Embryonic facial prominence (tissue), 1 donor: Measurements from ENCODE around the gene ACVR1B.

Experiments used
- DNase-seq: peaks from one replicate; pipeline ENCODE4 v3.0.0-alpha.2; 2016; ENCODE audit errors: extremely low spot score

ACVR1B gene

DNA sequence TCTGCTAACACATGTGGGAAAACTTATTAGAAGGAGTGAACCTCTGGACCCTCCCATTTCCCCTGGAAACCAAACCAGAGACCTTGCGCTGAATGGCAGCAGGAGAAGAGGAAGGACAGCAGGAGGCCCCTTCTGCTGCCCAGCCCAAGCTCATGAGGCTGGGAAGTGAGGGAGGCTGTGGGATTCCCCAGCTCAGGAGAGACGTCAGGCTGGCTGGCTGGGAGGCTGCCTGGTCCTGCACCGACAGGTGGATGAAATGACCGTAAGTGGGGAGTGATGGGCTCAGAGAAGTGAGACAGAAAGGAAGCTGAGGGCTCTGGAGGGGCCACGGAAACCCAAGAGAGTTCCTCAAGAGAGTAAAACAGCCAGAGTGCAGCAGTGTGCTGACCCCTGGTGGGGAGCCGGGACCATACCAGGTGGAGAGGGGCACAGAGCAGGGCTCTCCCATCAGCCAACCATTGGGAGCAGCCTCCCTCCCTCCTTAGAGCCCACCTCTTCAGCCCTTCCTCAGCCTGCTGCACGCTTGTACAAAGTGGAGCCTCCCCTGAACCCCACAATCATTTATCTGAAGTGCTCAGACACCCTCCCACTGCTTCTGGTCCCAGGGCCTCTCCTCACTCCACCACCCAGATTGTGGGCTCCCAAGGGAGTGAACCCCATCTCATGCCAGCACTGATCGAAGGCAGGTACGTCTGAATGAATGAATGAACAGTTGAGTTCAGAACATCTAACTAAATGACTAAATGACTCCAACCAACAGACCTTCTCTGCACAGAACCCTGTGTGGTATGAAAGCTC lies 69.2 kb downstream of the ACVR1B start:
- no peak for DNase-seq

DNA sequence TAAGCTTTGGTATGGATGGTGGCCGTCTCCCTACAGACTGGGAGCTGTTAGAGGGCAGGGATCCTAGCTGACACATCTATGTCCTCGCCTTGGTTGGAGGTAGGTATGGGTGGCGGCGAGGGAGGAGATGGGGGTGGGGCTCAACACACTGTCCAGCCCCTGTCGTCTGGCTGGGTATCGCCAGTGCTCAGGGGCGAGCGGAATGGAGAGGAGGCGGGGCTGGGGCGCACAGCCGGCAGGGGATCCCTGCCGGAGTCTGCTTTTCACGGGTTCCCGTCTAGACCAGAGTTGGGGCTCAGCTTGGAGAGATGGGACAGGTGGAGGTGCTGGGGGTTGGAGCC lies 71.3 kb downstream of the ACVR1B start:
- no peak for DNase-seq

DNA sequence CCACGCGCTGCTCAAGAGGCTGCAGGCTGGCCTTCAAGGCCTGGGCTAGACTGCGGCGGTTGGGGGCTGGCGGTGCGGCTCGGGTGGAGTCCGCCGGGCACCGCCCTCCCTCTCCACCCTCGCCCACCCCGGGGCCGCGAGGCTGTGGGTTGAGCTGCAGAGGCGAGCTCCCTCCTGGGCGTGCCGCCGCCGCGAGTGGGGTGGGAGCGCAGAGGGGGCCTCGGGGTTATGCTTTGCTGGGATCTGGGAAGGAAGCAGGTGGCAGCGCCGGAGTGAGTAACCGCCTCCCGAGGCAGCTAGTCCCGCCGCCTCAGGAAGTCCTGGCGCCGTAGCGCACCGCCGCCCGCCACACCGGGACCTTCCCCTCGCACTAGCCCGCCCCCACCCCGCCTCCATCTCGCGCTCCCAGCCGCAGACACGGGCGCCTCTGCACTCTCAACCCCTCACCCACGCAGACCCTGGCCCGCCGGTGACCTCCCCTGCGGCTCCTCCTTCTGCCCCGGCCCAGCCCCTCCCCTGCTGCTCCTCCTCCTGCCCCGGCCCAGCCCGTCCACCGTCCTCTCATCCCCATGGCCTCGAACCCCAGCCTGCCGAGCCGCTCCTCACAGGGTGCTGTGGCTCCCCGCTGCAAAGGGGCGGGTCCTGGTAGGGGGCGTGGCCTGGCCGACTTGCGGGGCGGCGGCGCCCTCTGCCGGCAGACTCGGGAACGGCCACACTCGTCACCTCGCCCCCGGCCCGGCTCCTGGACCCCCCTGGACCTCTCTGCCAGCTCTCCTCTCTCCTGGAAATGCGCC lies 71.9 kb downstream of the ACVR1B start:
- no peak for DNase-seq

DNA sequence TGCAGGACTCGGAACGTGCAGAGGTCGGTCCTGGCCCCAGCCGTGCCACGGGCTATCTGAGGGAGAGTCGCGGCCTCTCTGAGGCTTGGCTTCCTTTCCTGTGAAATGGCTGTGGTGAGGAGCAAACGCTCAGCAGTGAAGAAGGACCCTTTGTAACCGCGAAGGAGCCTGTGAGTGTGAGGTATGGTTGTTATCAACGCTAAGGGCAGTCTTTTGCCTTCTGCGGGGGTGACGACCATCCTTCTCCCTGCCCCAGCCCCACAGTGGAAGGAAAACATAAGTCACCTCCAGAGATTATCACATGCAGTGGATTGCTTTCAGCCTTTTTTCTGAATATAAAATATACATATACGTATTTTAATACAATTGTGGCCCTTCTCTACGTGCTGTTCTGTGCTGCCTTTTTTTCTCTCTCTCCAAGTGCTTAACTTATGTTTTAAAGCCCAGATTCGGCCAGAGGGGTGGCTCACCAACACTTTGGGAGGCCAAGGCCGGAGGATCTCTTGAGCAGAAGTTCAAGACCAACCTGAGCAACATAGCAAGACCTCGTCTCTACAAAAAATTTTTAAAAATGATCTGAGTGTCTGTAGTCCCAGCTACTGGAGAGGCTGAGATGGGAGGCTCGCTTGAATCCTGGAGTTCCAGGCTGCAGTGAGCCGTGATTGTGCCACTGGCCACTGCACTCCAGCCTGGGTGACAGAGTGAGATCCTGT lies 72.6 kb downstream of the ACVR1B start:
- no peak for DNase-seq

DNA sequence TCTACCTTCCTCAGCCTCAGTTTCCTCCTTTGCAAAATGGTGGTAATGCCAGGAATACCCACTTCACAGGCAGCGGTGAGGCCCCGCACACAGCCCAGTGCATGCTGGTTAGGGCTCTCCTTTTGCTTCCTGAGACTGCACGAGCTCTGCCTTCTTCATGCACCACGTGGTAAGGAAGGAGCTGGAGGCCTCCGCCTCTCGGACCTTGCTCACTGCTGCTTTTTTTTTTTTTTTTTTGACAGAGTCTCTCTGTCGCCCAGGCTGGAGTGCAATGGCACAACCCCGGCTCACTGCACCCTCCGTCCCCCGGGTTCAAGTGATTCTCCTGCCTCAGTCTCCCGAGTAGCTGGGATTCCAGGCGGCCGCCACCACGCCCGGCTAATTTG lies 73.3 kb downstream of the ACVR1B start:
- DNase-seq = no peak

DNA sequence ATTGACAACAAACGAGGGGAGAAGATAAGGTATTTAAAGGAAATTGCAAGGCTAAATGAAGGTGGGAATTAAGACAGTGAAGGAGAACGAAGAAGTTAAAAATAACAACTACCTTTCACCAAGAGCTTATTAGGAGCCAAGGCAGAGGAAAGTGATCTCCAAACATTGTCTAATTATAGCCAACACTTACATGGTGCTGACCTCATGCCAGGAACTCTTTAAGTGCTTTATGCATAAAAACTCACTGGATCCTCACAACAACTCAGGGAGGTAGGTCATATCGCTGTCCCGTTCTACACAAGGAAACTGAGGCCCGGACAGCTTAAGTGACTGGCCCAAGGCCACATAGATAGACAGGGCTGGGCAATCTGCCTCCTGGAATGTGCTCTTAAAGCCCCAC lies 74.8 kb downstream of the ACVR1B start:
- no peak for DNase-seq

DNA sequence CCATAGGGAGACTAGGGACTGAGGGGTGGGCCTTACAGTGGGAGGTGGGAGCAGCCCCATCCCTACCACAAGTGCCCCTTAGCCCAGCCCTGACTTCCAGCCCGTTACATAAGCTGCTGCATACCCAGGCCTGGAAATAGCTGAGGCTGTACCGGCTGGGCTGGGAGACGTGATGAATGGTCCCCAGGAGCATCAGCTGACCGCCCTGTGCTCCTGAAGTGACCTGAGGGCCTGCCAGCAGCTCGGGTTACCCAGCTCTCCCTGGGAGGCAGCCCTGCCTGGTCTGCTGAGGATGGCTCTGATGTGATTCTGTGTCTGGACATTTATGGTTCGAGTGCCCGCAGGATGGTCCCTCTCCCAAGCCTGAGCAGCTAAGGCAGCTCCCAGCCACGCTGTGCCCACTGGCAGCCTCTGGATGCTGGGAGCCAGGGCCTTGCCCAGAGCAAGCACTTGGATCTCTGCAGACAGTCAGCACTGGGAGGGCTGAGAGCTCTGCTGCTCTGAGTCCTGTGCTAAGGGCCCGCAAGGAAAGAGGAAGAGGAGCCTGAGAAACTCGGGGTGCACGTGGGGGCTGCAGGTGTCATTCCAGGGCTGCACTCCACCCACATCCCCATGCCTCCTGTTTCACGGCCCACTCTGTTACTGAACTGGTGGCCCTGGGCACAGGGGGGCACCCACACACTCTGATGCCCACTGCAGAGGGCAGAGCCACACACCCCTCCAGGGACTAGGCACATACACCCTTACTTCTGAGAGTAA lies 75.8 kb downstream of the ACVR1B start:
- DNase-seq = no peak

DNA sequence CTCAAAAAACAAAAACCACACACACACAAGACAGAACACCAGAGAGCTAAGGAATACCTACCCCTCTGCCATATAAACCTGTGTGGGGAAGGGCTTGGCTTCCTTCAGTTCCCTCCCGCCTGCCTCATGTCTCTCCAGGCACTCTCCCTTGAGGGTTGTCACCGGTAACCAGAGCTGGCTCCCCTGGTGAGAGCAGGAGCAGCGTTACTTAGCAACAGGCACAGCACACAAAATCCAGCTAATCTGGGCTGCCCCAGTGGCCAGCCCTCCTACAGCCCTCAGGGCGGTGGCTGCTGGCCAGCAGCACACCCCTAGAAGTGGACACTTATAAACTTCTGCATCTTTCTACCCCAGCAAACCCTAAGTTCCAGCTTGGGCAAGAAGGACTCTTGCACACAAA lies 78.2 kb downstream of the ACVR1B start:
- DNase-seq = no peak

DNA sequence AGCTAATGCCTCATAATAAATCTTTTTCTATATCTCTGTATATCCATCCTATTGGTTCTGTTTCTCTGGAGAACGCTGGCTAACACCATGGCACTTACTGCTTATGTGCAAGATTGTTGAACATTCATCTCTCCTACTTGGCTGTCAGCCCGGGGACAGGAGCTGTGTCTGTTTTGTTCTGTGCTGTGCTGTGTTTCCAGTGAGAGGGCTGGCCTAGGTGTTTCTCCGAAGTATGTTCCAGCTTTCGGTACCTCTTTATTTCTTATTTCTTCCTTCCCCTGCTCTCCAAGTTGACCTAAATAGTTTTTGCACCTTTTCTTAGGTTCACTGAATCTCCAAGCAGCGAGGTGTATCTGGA lies 80.9 kb downstream of the ACVR1B start:
- DNase-seq = no peak

DNA sequence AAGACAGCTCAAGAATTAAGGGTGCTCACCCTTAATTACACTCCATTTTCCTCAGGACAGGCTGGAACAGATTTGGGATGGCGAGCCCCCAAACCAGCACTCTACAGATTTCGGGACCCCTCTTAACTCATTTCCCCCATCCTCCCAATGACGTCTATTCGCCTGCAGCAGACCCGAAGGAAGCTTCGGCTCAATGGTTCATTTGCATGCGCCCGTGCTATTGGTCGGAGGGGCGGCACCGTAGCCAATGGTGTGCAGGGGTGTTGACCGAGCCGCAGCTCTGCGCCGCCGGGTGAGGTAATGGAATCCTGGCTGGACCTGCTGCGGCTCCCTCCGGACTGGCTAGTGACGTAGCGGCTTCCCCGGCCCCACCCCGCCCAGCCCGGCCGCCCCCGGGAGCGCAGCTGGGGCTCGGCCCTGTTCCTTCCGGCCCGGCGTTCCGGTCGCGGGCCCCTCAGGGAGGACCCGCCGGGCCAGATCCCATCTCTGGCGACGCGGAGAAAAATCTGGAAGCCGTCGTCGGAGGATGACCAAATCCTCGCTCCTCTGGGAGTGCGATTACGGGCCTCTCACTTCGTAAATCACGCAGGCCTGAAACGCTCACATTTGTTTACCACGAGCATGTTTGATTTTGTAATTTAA lies 81.4 kb downstream of the ACVR1B start:
- peak; percentile 96 for DNase-seq

DNA sequence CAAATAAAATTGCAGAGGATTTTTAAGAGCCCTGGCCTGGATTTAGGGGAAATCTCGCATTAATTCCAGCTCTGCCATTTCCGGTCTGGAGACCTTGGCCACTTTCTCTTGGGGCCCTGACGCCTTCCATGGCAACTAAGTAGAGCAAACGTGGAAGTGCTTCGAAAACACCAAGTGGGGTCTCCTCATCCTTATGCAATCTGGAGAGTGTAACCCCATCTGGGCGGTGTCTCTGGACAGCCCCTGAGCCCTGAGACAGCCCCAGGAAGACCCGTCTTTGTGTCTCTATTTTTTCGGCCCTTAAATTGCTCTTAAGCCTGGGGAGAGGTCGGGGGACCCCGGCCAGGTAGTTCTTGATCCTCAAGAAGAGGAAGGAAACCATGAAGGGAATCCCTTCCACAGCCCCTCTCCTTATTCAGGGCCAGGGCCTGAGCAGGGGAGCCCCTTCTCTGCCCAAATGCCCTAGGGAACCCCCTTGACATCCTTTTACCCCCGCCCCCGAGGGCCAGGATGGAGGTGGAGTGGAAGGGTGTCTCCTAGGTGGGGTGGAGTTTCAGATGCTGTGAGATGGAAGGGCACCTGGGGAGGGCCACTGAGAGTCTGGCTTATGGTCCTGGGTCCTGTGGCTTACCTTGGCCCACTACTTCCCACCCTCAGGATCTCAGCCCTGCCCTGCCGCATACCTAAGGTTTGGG lies 82.1 kb downstream of the ACVR1B start:
- DNase-seq = no peak

DNA sequence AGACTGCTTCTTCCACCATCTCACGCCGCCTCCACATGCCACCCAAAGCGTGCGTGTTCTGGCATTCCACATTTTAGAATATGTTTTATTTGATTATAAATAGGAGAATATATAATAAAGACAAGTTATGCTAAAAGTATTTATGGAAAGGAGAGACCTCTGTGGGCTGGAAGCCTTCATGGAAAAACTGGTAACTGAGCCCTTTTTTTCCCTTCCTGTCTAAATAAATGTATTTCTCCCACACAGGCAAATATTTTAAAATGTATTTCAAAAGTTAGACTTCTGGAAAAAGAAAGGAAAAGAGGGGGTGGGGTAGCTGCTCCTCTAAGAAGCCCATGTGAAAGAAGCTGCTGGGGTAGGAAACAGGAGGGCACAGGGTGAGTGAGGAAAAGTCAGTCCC lies 83.7 kb downstream of the ACVR1B start:
- DNase-seq = peak; percentile 81

DNA sequence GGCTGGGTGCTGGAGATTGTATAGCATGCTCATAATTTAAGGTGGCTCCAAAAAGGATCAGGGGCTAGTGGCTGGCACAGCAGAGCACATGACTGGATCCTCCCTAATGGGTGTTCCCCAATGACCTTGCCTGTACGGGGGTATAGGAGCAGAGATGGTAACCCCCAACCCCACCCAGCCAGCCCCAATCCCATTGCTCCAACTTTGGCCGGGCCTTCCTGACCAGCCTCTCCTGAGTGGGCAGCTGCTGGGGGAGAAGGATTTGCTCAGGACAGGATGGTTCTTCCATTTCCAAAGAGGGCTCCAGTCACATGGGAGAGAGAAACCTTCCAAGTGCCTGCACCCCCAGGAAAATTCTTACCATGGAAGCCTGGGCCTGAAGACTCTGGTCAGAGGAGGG lies 84.4 kb downstream of the ACVR1B start:
- no peak for DNase-seq

DNA sequence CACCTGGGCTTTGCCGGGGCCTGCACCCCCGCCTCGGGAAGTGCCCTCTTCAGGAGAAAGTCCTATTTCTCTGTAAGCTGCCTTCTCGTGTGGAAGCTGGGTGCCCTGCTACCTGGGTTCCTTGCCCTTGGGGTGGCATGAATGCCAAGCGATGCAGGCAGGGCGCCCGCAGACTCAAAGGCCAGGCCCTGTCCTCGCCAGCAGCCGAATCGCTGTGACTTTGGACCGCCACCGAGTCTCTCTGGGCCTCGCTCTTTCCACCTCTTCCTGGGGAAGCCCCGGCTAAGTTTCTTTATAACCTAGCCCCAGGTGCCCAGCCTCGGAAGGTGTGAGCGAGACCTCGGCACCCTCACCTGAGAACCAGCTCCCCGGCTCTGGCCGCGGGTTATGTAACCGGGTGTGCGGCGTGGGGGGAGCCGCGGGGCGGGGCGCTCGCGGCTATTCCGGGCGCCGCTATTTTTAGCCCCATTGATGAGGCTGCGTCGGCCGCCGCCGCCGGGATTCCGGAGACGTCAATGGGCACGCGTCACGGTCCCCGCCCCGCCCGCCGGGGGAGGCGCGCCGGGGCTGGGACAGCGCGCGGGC lies 85.2 kb downstream of the ACVR1B start:
- DNase-seq = peak; percentile 74

DNA sequence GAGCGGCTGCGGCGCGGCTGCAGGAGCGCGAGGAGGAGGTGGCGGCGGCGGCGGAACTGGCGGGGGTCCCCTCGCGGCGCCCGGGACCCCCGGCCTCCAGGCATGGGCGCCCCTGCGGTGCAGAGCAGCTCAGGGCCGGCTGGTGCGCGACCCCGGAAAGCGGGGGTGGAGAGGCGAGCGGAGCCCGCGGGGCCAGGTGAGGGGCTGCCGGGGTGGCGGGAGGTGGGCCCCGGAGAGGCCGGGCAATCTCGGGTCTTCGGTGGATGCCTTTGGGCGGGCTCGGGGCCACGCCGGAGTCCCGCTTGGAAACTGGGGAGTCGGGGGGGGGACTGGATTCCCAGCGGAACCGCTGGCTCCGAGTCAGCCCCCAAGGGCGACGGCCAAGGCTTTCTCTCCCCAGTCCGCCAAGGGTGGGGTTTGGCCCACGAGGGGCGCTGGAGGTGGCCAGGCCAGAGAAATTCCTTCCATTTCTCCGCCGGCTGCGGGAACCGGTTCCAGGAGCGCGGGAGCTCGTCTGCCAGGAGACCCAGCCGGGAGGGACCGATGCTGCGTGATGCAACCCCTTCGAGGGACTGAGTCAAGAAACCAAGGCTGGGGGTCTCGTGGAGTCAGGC lies 85.9 kb downstream of the ACVR1B start:
- DNase-seq = no peak

DNA sequence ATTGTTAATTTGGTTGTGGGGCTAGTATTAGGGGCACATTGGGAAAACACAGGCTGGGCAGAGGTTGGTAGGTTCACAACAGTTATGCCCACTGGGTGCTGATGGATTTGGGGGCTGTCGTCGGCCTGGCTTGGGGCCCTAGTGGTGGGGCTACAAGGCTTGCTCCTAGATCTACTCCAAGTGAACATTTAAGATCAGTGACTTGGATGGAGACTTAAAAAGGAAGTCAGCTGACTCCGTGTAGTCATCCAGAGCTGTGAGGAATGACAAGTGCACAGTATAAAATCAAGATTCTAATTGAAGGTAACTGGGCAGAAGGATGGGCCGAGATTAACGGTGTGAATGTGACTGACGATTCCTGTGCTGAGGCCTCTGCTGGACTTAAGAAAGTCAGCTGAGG lies 86.9 kb downstream of the ACVR1B start:
- DNase-seq = no peak

DNA sequence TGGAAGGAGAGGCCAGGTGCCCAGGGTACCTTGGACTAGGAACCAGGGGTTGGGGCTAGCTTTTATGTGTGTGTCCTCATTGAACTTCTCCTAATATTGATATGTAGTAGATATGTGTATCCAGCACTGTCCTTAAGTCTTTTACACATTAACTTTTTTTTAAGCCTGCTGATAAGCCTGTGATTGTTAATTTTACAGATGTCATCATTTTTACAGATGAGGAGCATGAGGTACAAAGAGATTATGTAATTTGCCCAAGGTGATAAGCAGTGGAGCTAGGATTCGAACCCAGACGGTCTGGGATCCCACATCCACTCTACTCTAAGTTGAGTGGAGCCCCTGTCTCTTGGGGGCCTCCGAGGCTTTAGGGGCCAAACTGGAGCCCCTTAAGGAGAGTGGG lies 89.5 kb downstream of the ACVR1B start:
- DNase-seq = no peak

DNA sequence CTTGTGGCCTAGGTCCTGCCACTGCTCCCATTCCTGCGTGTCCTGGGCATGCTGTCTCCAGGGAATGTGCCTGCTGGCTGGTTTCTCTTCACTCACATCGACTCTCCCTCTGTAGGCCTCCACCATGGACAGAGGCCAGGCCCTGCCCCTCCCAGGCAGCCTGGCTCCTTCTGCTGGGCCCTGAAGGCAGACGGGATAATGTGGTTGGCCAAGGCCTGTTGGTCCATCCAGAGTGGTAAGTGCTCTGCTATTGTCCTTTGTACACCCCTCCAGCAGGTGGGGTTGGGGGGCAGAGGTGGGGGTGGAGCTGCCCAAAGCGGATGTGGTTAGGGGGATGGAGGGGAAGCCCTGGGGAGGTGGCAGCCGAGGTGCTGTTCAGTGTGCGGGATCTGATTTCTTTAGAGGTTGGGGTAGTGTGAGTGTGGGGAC lies 90.2 kb downstream of the ACVR1B start:
- DNase-seq = no peak

DNA sequence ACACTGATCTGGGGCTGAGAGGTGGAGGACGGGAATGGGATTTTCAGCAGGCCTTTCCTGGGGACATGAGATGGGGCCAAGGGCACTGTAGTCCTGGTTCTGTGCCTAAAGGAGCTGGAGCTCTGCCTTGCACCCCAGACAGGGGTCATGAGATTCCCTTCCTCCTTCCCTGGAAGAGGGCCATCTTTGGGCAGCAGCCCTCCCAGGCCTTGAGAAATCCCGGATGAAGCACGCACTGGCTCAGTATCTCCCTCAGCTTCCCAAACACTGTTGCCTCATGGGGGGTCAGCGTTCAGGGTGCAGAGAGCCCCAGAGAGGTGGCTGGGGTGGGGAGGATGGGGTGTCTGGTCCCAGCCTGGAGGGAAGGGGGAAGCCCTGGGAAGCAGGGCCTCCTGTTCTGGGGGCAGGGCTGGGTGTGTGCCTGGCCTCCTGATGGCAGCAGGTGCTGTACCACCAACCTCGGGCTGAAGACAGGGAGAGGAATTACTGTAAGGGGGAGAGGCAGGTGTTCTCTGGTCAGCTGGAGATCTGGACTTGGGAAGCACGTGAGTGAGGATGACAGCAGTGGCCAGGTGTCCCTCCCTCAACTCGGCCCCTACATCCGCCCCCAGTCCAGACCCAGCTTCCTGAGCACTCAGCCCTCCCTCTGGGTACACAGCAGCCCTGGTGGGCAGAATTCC lies 91.3 kb downstream of the ACVR1B start:
- no peak for DNase-seq
